Spleen (tissue), 11 donors: ENCODE measurements around the gene ZNF124. TPM values are rescaled to one million over a fixed set of nuclear protein-coding genes. Genes with fewer than 3 reads are reported as not detected.
"Not testable (repeated sequence)": the region's sequence is repeated elsewhere in the genome, so short reads cannot be mapped to it uniquely, and the experiment has no call there.

Experiments
- DNase-seq: peaks from one replicate; pipeline ENCODE4 v3.0.0-alpha.2; 2020
- H3K27ac ChIP-seq, 8 donors: fragments of 200-600 bp; sonication (generic) in 7 of 8; 1 replicate in 4 of 8; 2 replicates in 4 of 8; pipeline versions ENCODE4 v1.5.0 to v1.8.0; 2016 to 2021; ENCODE audit warnings: inconsistent platforms in 4 of 8, mild to moderate bottlenecking in 4 of 8, moderate library complexity in 1 of 8
- H3K27me3 ChIP-seq, 7 donors: fragments of 200-600 bp; sonication (generic) in 6 of 7; replicated peaks in 1 of 7; 1 replicate in 4 of 7; 2 replicates in 3 of 7; pipeline versions ENCODE4 v1.5.0 to v1.8.0; 2016 to 2021; ENCODE audit warnings: inconsistent platforms in 3 of 7, mild to moderate bottlenecking in 1 of 7
- H3K36me3 ChIP-seq, 6 donors: fragments of 200-600 bp; sonication (generic) in 5 of 6; 1 replicate in 4 of 6; 2 replicates in 2 of 6; pipeline versions ENCODE4 v1.5.0 to v1.8.0; 2016 to 2021; ENCODE audit warnings: inconsistent platforms in 2 of 6
- H3K4me1 ChIP-seq, 6 donors: fragments of 200-600 bp; sonication (generic) in 5 of 6; 1 replicate in 3 of 6; 2 replicates in 3 of 6; pipeline versions ENCODE4 v1.5.0 to v1.8.0; 2016 to 2021; ENCODE audit warnings: inconsistent platforms in 3 of 6
- H3K4me3 ChIP-seq, 8 donors: fragments of 200-600 bp; sonication (generic) in 7 of 8; 1 replicate in 4 of 8; 2 replicates in 4 of 8; pipeline versions ENCODE4 v1.5.0 to v1.8.0; 2016 to 2021; ENCODE audit warnings: inconsistent platforms in 4 of 8, mild to moderate bottlenecking in 4 of 8, moderate library complexity in 2 of 8
- H3K9me3 ChIP-seq, 8 donors: fragments of 200-600 bp; sonication (generic) in 7 of 8; 1 replicate in 4 of 8; 2 replicates in 4 of 8; pipeline versions ENCODE4 v1.5.0 to v1.8.0; 2016 to 2021; ENCODE audit warnings: inconsistent platforms in 4 of 8
- POLR2A ChIP-seq, 3 donors: fragments of 450-650 bp; IDR thresholded peaks; one replicate each; pipeline ENCODE4 v1.5.1; 2017; ENCODE audit warnings: antibody characterized with exemption in 3 of 3, mild to moderate bottlenecking in 1 of 3
- POLR2AphosphoS5 ChIP-seq, 3 donors: sonication (generic); formaldehyde crosslinking; IDR thresholded peaks; one replicate each; pipeline ENCODE4 v1.5.1; 2017; ENCODE audit warnings: antibody characterized with exemption in 3 of 3
- WGBS, 5 donors: extraction: QIAGEN DNeasy Blood & Tissue Kit in 3 of 5; methylation state at CpG; one replicate each; pipeline versions ENCODE4 v1.1.5 to v1.1.7; 2013 to 2018; 5-methylcytosine and 5-hydroxymethylcytosine counted together
- intact Hi-C: fragments of 100-400 bp; cut with DNase I; formaldehyde crosslinking; loops from one replicate; pipeline ENCODE4 v1.15.0; 2023; ENCODE audit warnings: low total_unique reads
- polyA plus RNA-seq, 3 donors: library from polyadenylated mRNA; stranded (reverse); fragments of 200-250 nt; gene quantifications; one replicate each; pipeline ENCODE4 v1.2.1, GENCODE V29; 2013
- total RNA-seq, 7 donors: library from RNA; depleted of rRNA in 3 of 7; stranded (reverse); fragments of >200 nt in 3 of 7; fragmentation: NEBNext Ultra II Directional in 4 of 7; extraction: Animal tissue kit (Norgen Biotek cat#: 25700) in 4 of 7; gene quantifications; one replicate each; pipeline versions ENCODE4 v1.1.0 to v1.2.1, GENCODE V29; 2016 to 2021
- TF ChIP-seq, protein P1 (sequence below), 11 experiments: fragments of 200-600 bp in 7 of 11; fragments of 450-650 bp in 4 of 11; sonication (generic) in 4 of 11; IDR thresholded peaks in 8 of 11; conservative IDR thresholded peaks in 3 of 11; 1 replicate in 7 of 11; 2 replicates in 4 of 11; pipeline versions ENCODE4 v1.4.0 to v1.8.0; 2016 to 2021; ENCODE audit warnings: antibody characterized with exemption in 11 of 11, inconsistent platforms in 4 of 11, mild to moderate bottlenecking in 1 of 11
- donor health status: healthy with polysubstance abuse.
- donor health status: DM: no; HTN: no; CAD: no; lungs with moderate emphysema.
- donor health status: DM: no; HTN: no; CAD: no.
- donor health status: Bipolar disorder and iron deficiency.
- donor health status: healthy.
- donor health status: DM: no; HTN: no; CAD: no.
- donor health status: DM: yes; HTN: yes; CAD: no.

ZNF124 gene
- total and polyA plus RNA-seq, 10 donors = 2.7 to 44.5 (median 37.4) TPM

DNA sequence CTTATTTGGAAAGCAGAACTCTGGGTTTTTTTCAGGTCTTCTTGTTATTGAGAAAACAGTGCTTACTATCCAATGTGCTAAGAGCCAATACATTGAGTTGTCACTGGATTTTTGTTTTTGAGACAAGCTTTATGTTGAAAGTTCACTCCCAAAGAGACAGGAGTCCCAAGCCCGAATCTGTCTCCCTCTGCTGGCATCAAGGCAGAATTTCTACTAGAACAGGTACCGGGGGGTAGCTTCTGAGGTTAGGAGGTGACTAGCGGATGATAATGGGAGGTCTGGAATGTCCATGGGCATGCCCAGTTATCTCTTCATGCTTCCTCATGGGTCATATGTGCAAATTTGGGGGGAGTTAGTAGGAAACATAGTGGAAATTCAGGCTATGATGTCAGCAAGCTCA, 25.1 kb downstream of the ZNF124 start:
- Histone ChIP-seq H3K27ac (no peak overlapping the region), H3K27me3 (no peaks in the 10 kb centered on the region), H3K9me3 (peaks cover 28 to 100% (median 100%) of the 10 kb centered on the region in 8 donors), H3K4me3 (no peak overlapping the region), H3K4me1 (no peaks in the 10 kb centered on the region), H3K36me3 (peaks cover 0 to 97% (median 25%) of the 10 kb centered on the region in 6 donors)
- intact Hi-C loops = no loop called here
- DNase-seq = no peak
- whole genome bisulfite sequencing, 5 donors = 96 to 100% (median 98%) methylated on average over 3 of the region's 3 CpGs
- no peak for TF ChIP-seq POLR2AphosphoS5 (IDR thresholded peaks at IDR 0.05)
- TF ChIP-seq, protein P1, sequence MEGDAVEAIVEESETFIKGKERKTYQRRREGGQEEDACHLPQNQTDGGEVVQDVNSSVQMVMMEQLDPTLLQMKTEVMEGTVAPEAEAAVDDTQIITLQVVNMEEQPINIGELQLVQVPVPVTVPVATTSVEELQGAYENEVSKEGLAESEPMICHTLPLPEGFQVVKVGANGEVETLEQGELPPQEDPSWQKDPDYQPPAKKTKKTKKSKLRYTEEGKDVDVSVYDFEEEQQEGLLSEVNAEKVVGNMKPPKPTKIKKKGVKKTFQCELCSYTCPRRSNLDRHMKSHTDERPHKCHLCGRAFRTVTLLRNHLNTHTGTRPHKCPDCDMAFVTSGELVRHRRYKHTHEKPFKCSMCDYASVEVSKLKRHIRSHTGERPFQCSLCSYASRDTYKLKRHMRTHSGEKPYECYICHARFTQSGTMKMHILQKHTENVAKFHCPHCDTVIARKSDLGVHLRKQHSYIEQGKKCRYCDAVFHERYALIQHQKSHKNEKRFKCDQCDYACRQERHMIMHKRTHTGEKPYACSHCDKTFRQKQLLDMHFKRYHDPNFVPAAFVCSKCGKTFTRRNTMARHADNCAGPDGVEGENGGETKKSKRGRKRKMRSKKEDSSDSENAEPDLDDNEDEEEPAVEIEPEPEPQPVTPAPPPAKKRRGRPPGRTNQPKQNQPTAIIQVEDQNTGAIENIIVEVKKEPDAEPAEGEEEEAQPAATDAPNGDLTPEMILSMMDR (IDR thresholded peaks at IDR 0.05 in 8 of 11, conservative IDR thresholded peaks at IDR 0.05 in 3 of 11) = no peak
- no peak for TF ChIP-seq POLR2A (IDR thresholded peaks at IDR 0.05)

DNA sequence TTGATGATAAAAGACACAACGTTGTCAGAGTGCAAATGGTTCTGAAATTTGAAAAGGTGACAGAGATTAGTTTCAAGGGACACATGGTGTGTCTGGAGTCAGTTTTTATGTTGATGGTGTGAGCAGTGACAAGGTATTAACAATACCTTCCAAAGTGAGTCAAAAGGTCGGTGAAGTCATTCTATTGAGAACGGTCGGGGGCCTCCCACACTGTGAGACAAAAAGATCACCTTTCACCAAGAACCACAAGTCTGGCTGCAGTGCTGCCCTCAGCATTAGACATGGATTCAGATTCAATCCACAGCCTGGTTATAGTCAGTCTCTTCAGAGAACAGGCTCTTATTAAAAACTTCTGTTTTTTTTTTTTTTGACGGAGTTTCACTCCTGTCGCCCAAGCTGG, 26.5 kb downstream of the ZNF124 start:
- Histone ChIP-seq H3K27ac (no peak overlapping the region), H3K27me3 (no peaks in the 10 kb centered on the region), H3K4me1 (no peaks in the 10 kb centered on the region), H3K4me3 (no peak overlapping the region), H3K9me3 (peaks cover 21 to 100% (median 100%) of the 10 kb centered on the region in 8 donors), H3K36me3 (peaks cover 0 to 97% (median 27%) of the 10 kb centered on the region in 6 donors)
- intact Hi-C loops = no loop called here
- DNase-seq = no peak
- 89 to 97% (median 95%) methylated on average over 6 of the region's 6 CpGs for WGBS, 5 donors
- no peak for TF ChIP-seq POLR2A (IDR thresholded peaks at IDR 0.05)
- no peak for TF ChIP-seq POLR2AphosphoS5 (IDR thresholded peaks at IDR 0.05)
- TF ChIP-seq, protein P1 (IDR thresholded peaks at IDR 0.05 in 8 of 11, conservative IDR thresholded peaks at IDR 0.05 in 3 of 11) = no peak

DNA sequence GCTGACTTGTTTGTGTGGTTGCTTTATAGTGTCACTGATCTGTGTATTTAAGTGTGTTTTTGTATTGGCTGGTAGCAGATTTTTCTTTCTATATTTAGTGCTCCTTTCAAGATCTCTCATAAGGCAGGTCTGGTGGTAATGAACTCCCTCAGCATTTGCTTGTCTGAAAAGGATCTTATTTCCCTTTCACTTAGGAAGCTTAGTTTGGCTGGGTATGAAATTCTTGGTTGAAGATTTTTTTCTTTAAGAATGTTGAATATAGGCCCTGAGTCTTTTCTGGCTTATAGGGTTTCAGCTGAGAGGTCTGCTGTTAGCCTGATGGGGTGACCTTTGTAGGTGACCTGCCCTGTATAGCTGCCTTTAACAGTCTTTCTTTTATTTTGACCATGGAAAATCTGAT, 32.3 kb downstream of the ZNF124 start:
- peaks cover 39 to 100% (median 100%) of the 10 kb centered on the region in 8 donors for H3K9me3 ChIP-seq
- H3K27me3 ChIP-seq, H3K4me3 ChIP-seq, H3K4me1 ChIP-seq, DNase-seq, H3K27ac ChIP-seq: not testable (repeated sequence)
- intact Hi-C loops = loop anchor here (10.0 kb wide), 1 partner anchor 45 kb away; no protein-coding TSS in a partner anchor
- peaks cover 0 to 42% (median 8%) of the 10 kb centered on the region in 6 donors for H3K36me3 ChIP-seq

DNA sequence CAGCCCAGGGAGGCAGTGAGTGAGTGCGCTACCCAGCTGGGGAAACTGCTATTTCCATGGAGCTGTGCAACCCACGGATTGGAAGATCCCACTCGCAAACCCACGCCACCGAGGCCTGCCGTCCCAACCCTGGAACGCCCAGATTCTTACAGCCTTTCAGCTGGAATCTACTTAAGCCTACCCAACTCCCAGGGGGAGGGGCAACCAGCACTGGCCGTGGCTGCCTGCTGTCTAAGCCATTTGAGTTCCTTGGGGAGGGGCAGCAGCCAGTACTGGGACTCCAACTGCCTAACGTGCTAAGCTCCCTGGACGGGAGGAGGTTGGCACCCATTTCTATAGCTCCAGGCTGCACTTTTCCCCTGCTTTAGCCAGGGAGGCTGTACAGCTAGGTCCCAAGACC, 40.6 kb downstream of the ZNF124 start:
- Histone ChIP-seq H3K9me3 (peaks cover 15 to 65% (median 65%) of the 10 kb centered on the region in 8 donors), H3K4me1 (peaks cover 0 to 6% (median 4%) of the 10 kb centered on the region in 6 donors), H3K27ac (no peak overlapping the region), H3K4me3 (no peak overlapping the region), H3K36me3 (peaks cover 0 to 32% (median 12%) of the 10 kb centered on the region in 6 donors), H3K27me3 (no peaks in the 10 kb centered on the region)
- intact Hi-C loops = loop anchor here (10.0 kb wide), 1 partner anchor 54 kb away; no protein-coding TSS in a partner anchor
- 91 to 98% (median 97%) methylated on average over 8 to 10 of the region's 10 CpGs for whole genome bisulfite sequencing, 5 donors
- TF ChIP-seq POLR2AphosphoS5 (IDR thresholded peaks at IDR 0.05) (no peak), POLR2A (IDR thresholded peaks at IDR 0.05) (no peak)
- TF ChIP-seq, protein P1 (IDR thresholded peaks at IDR 0.05 in 8 of 11, conservative IDR thresholded peaks at IDR 0.05 in 3 of 11) = no peak
- DNase-seq = no peak

DNA sequence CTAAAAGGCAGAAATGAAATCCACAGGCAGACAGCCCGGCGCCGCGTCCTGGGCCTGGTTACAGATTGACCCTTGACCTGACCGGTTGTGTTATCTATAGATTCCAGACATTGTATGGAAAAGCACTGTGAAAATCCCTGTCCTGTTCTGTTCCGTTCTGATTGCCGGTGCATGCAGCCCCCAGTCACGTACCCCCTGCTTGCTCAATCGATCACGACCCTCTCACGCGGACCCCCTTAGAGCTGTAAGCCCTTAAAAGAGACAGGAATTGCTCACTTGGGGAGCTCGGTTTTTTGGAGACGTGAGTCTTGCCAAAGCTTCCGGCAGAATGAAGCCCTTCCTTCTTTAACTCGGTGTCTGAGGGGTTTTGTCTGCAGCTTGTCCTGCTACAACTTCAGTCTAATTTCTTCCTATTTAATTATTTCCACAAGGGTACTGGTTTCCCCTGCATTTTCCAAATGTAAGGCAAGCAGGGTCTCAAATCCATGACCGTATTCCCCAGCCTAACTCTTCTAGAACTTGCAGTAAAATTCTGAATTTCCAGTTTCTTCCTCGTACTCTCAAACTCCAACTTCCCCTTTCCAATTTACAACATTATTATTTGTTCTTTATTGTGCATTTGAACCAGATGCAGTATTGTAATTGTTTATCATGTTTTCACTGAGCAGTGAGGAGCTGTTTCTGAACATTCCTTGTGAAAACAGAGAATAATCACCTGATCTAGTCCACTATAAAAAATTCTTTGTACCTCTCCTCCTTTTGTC, 44.1 kb downstream of the ZNF124 start:
- Histone ChIP-seq H3K36me3 (peaks cover 0 to 29% (median 12%) of the 10 kb centered on the region in 6 donors), H3K27ac (peak overlapping the region in 4 of 8 donors; percentile 21 to 66 (median 44)), H3K9me3 (peaks cover 0 to 52% (median 30%) of the 10 kb centered on the region in 8 donors), H3K4me3 (peak overlapping the region in 5 of 8 donors; percentile 2 to 57 (median 26))
- DNase-seq, intact Hi-C loops, H3K4me1 ChIP-seq, H3K27me3 ChIP-seq: not testable (repeated sequence)
- 19 to 77% (median 45%) methylated on average over 12 to 13 of the region's 18 CpGs for WGBS, 5 donors

DNA sequence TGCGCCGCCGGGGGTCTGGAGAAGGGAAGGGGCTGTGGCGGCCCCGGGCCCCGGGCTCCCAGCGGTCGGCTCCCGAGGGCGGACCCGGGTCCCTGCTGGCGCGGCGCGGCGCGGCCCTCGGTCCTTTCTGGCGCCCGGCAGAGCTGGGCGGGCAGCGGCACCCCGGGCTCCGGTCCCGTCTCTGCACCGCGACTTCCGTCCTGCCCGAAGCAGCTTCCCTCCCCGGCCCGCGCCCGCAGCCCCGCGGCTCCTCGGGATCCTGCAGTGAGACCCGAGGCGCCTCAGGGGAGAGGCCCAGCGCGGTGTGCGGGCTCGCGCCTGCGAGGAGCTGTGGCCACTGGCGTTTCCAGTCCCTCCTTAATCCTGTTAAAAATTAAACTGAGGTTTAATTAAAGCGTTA, 45.2 kb downstream of the ZNF124 start:
- H3K4me1 ChIP-seq, intact Hi-C loops, DNase-seq, H3K27me3 ChIP-seq, H3K27ac ChIP-seq, H3K4me3 ChIP-seq: not testable (repeated sequence)
- Histone ChIP-seq H3K9me3 (peaks cover 0 to 46% (median 22%) of the 10 kb centered on the region in 8 donors), H3K36me3 (peaks cover 0 to 18% (median 9%) of the 10 kb centered on the region in 6 donors)
- WGBS, 5 donors = no CpG with 5 or more reads among the region's 46 CpGs

GRCh38 chr1:247126166-247126565, 45.7 kb downstream of the ZNF124 start:
- peak overlapping the region in 1 of 8 donors; percentile 9 for H3K4me3 ChIP-seq
- DNase-seq, H3K27me3 ChIP-seq, intact Hi-C loops, H3K4me1 ChIP-seq, H3K27ac ChIP-seq: not testable (repeated sequence)
- no CpG with 5 or more reads among the region's 25 CpGs for WGBS, 5 donors
- H3K9me3 ChIP-seq = peaks cover 0 to 42% (median 18%) of the 10 kb centered on the region in 8 donors
- peaks cover 0 to 14% (median 7%) of the 10 kb centered on the region in 6 donors for H3K36me3 ChIP-seq
